Measurements from ENCODE around the gene HOXA6.

DNA sequence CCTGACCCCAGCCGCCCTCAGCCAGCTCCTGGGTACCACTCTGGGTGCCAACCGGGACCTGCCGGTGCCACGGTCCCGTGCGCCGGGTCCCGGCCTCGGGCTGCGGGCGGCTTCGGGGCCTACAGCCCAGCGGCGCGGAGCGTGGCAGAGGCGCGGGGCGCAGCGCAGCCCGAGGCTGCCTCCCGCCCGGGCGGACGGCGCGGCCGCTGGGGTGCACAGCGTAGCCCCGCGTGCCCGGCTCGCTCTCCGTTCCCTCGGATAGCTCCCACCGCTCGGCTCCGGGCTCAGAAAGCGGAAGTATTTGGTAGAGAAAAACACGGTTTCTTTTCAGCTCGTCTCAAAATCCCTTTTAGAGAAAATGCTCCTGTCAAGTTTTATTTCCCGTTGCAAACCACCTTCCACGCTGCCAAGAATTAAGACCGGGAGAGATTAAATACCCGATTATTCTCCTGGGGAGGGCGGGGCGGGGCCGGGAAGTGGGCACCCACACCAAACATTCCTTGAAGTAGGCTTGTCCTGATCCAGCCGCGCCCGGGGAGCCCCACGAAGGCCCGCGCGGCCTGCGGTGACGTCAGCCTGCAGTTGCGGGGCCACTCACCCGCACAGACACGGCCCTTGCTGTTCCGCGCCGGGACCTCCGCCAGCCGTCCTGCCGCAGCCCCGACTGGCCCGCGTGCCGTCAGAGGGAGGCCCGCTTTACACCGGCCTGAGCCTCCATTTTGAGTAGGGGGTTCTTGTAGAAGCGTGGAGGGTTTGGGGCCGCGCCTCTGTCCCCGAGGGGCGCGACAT, 45.2 kb upstream of the HOXA6 start:
- TF ChIP-seq CTCF (IDR thresholded peaks at IDR 0.05) (no peak), EZH2 (IDR thresholded peaks at IDR 0.05; ENCODE audit: borderline replicate concordance, insufficient read depth, low read depth, low read length, poor library complexity, severe bottlenecking) (peak; percentile 64)

Measured in B cell (primary cell).